ENCODE measurements around the gene CLK4.
"Not testable (repeated sequence)": the region's sequence is repeated elsewhere in the genome, so short reads cannot be mapped to it uniquely, and the experiment has no call there.

CLK4 gene

DNA sequence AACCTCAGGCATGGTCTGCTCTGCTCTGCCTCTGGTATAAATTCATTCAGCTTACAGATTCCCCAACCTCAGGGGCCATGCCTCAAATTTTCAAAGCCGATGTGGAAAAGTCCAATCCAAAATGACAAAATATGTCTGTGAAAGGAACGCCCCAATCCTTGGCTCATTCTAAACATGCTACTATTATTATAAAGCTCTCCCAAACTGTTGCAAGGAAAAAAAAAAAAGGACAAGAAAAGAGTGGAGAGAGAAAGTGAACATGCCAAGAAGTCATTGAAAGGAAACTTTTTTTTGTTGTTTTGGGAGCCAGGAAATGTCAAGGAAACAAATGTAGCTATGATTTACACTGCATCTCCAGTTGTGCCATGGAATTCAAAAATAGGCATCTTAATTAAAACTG, 40.5 kb downstream of the CLK4 start:
- no peak overlapping the region for H3K4me3 ChIP-seq (IDR thresholded peaks at IDR 0.05; ENCODE audit: insufficient read depth, low read depth, low read length)
- no peaks in the 10 kb centered on the region for H3K79me2 ChIP-seq (ENCODE audit: insufficient read depth, low read depth)
- H2AFZ ChIP-seq (ENCODE audit: low read depth) = no peak overlapping the region
- H3K27me3 ChIP-seq (ENCODE audit: insufficient read depth, low read depth) = no peaks in the 10 kb centered on the region
- no peaks in the 10 kb centered on the region for H3K36me3 ChIP-seq (ENCODE audit: insufficient read depth)
- no peaks in the 10 kb centered on the region for H3K4me1 ChIP-seq (ENCODE audit: low read depth, poor library complexity, severe bottlenecking)
- no peak overlapping the region for H3K9ac ChIP-seq
- no peaks in the 10 kb centered on the region for H4K20me1 ChIP-seq (ENCODE audit: insufficient read depth)
- no peak overlapping the region for H3K27ac ChIP-seq
- H3K4me2 ChIP-seq = no peak overlapping the region
- TF ChIP-seq, protein P1, sequence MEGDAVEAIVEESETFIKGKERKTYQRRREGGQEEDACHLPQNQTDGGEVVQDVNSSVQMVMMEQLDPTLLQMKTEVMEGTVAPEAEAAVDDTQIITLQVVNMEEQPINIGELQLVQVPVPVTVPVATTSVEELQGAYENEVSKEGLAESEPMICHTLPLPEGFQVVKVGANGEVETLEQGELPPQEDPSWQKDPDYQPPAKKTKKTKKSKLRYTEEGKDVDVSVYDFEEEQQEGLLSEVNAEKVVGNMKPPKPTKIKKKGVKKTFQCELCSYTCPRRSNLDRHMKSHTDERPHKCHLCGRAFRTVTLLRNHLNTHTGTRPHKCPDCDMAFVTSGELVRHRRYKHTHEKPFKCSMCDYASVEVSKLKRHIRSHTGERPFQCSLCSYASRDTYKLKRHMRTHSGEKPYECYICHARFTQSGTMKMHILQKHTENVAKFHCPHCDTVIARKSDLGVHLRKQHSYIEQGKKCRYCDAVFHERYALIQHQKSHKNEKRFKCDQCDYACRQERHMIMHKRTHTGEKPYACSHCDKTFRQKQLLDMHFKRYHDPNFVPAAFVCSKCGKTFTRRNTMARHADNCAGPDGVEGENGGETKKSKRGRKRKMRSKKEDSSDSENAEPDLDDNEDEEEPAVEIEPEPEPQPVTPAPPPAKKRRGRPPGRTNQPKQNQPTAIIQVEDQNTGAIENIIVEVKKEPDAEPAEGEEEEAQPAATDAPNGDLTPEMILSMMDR (conservative IDR thresholded peaks at IDR 0.05; ENCODE audit: low read depth, low read length) = no peak

DNA sequence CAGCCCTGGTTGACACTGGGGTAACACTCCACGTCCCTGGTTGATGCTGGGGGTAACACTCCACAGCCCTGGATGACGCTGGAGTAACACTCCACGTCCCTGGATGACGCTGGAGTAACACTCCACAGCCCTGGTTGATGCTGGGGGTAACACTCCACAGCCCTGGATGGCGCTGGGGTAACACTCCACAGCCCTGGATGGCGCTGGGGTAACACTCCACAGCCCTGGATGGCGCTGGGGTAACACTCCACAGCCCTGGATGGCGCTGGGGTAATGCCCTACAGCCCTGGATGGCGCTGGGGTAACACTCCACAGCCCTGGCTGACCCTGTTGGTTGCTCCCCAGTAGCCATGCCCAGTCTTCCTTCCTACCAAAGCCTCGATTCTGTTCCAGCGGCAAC, 41.4 kb downstream of the CLK4 start:
- H3K4me3 ChIP-seq (IDR thresholded peaks at IDR 0.05; ENCODE audit: insufficient read depth, low read depth, low read length); H2AFZ ChIP-seq (ENCODE audit: low read depth); H3K9ac ChIP-seq: not testable (repeated sequence)

DNA sequence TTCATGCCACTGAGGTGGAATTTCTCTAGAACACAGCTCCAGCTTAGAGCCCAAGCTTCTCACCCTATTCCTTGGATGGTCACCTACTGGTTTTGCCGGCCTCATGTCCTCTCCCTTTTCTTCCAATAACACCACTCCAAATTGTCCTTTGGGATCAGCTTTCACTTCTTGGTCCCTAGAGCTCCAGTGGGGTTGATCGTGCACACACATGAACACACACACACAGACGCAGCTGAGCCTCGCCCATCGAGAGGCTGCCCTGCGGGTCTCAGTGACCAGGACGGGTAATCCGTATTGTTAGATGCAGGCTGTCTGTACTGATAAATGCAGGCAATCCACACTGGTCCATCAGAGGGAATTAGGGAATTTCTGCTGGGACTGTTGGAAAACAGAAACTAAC, 43.6 kb downstream of the CLK4 start:
- no peak overlapping the region for H2AFZ ChIP-seq (ENCODE audit: low read depth)
- no peak overlapping the region for H3K4me2 ChIP-seq
- H3K4me1 ChIP-seq (ENCODE audit: low read depth, poor library complexity, severe bottlenecking) = no peaks in the 10 kb centered on the region
- no peaks in the 10 kb centered on the region for H3K79me2 ChIP-seq (ENCODE audit: insufficient read depth, low read depth)
- H3K27ac ChIP-seq = no peak overlapping the region
- H3K9ac ChIP-seq = no peak overlapping the region
- H3K27me3 ChIP-seq (ENCODE audit: insufficient read depth, low read depth) = no peaks in the 10 kb centered on the region
- TF ChIP-seq, protein P1 (conservative IDR thresholded peaks at IDR 0.05; ENCODE audit: low read depth, low read length) = no peak
- H3K4me3 ChIP-seq (IDR thresholded peaks at IDR 0.05; ENCODE audit: insufficient read depth, low read depth, low read length) = no peak overlapping the region
- H4K20me1 ChIP-seq (ENCODE audit: insufficient read depth) = no peaks in the 10 kb centered on the region
- H3K36me3 ChIP-seq (ENCODE audit: insufficient read depth) = no peaks in the 10 kb centered on the region

More for the DNA sequence above, 41.4 kb downstream of the CLK4 start:
- not testable (repeated sequence) for H3K36me3 ChIP-seq (ENCODE audit: insufficient read depth); H3K4me2 ChIP-seq; H3K4me1 ChIP-seq (ENCODE audit: low read depth, poor library complexity, severe bottlenecking); H3K27ac ChIP-seq; H3K79me2 ChIP-seq (ENCODE audit: insufficient read depth, low read depth); H4K20me1 ChIP-seq (ENCODE audit: insufficient read depth); H3K27me3 ChIP-seq (ENCODE audit: insufficient read depth, low read depth)

- no peaks in the 10 kb centered on the region for H3K4me1 ChIP-seq (ENCODE audit: low read depth, poor library complexity, severe bottlenecking)
- no peak overlapping the region for H3K4me3 ChIP-seq (IDR thresholded peaks at IDR 0.05; ENCODE audit: insufficient read depth, low read depth, low read length)
- TF ChIP-seq, protein P1 (conservative IDR thresholded peaks at IDR 0.05; ENCODE audit: low read depth, low read length) = no peak
- H3K4me2 ChIP-seq = no peak overlapping the region
- no peak overlapping the region for H3K27ac ChIP-seq
- H3K36me3 ChIP-seq (ENCODE audit: insufficient read depth) = no peaks in the 10 kb centered on the region
- H4K20me1 ChIP-seq (ENCODE audit: insufficient read depth) = no peaks in the 10 kb centered on the region
- no peak overlapping the region for H3K9ac ChIP-seq
- H3K27me3 ChIP-seq (ENCODE audit: insufficient read depth, low read depth) = no peaks in the 10 kb centered on the region
- no peak overlapping the region for H2AFZ ChIP-seq (ENCODE audit: low read depth)
- H3K79me2 ChIP-seq (ENCODE audit: insufficient read depth, low read depth) = no peaks in the 10 kb centered on the region
Measured at GRCh38 chr5:178582291-178582690, 44.6 kb downstream of the CLK4 start.

DNA sequence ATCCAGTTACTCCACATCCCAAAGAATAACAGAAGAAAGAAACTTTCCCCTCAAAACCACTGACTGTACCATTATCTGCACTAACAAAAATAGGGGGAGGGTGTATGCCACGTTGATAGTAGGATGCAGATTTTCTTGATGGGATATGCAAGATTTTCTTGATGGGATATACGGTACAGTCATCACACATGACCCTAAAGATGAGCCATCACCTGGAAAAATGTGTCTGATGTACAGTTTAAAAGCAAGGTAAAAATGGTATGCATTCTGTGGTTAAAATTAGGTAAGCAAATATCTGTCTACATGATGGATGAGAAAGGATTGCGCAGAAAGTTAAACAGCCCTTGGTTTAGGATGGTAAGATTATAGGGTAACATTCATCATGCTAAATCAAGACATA, 45.2 kb downstream of the CLK4 start:
- TF ChIP-seq, protein P1 (conservative IDR thresholded peaks at IDR 0.05; ENCODE audit: low read depth, low read length) = no peak
- H3K4me2 ChIP-seq = no peak overlapping the region
- no peak overlapping the region for H3K27ac ChIP-seq
- H3K4me3 ChIP-seq (IDR thresholded peaks at IDR 0.05; ENCODE audit: insufficient read depth, low read depth, low read length) = no peak overlapping the region
- no peak overlapping the region for H3K9ac ChIP-seq
- H3K27me3 ChIP-seq (ENCODE audit: insufficient read depth, low read depth) = no peaks in the 10 kb centered on the region
- no peaks in the 10 kb centered on the region for H3K4me1 ChIP-seq (ENCODE audit: low read depth, poor library complexity, severe bottlenecking)
- H3K36me3 ChIP-seq (ENCODE audit: insufficient read depth) = no peaks in the 10 kb centered on the region
- no peaks in the 10 kb centered on the region for H3K79me2 ChIP-seq (ENCODE audit: insufficient read depth, low read depth)
- no peak overlapping the region for H2AFZ ChIP-seq (ENCODE audit: low read depth)
- no peaks in the 10 kb centered on the region for H4K20me1 ChIP-seq (ENCODE audit: insufficient read depth)
